RWPE2 (cell line): ENCODE measurements around the gene PHOSPHO2.

Source experiments
- ATAC-seq: fragments of 200-7000 bp; cut with Tn5 transposase; 3 replicates; pipeline ENCODE4 v1.9.1; 2021; ENCODE audit warnings: low read depth
- DNase-seq: peaks from one replicate; pipeline ENCODE4 v3.0.0-alpha.2; 2020; ENCODE audit warnings: low spot score
- H3K27ac ChIP-seq: fragments of 450-650 bp; 2 replicates; pipeline ENCODE4 v1.5.1; 2017; ENCODE audit warnings: mild to moderate bottlenecking; ENCODE audit not compliant: poor library complexity, severe bottlenecking
- H3K27me3 ChIP-seq: fragments of 250-450 bp; sonication (Bioruptor Pico); 2 replicates; pipeline ENCODE4 v1.5.1; 2021; ENCODE audit warnings: mild to moderate bottlenecking, moderate library complexity; ENCODE audit not compliant: insufficient read depth, poor library complexity, severe bottlenecking
- H3K36me3 ChIP-seq: fragments of 250-450 bp; sonication (Bioruptor Pico); 2 replicates; pipeline ENCODE4 v1.5.1; 2020; ENCODE audit warnings: low read depth, mild to moderate bottlenecking, moderate library complexity
- H3K4me1 ChIP-seq: fragments of 250-450 bp; sonication (Bioruptor Pico); 2 replicates; pipeline ENCODE4 v1.5.1; 2021; ENCODE audit warnings: mild to moderate bottlenecking, moderate library complexity; ENCODE audit not compliant: insufficient read depth, poor library complexity, severe bottlenecking
- H3K4me3 ChIP-seq: fragments of 250-450 bp; sonication (Bioruptor Pico); 2 replicates; pipeline ENCODE4 v1.5.1; 2021; ENCODE audit warnings: mild to moderate bottlenecking, moderate library complexity; ENCODE audit not compliant: severe bottlenecking
- H3K9me3 ChIP-seq: fragments of 250-450 bp; sonication (Bioruptor Pico); 2 replicates; pipeline ENCODE4 v1.5.1; 2021; ENCODE audit warnings: mild to moderate bottlenecking, moderate library complexity; ENCODE audit not compliant: severe bottlenecking
- CTCF ChIP-seq: fragments of 450-650 bp; IDR thresholded peaks from one replicate; pipeline ENCODE4 v1.5.1; 2017; ENCODE audit warnings: mild to moderate bottlenecking, moderate library complexity; ENCODE audit not compliant: poor library complexity, severe bottlenecking

The PHOSPHO2 gene

GRCh38 chr2:169707626-169708025, 13.4 kb downstream of the PHOSPHO2 start:
- ATAC-seq (no peak), DNase-seq (no peak)
- H3K36me3 ChIP-seq, result no peaks in the 10 kb centered on the region
- H3K9me3 ChIP-seq, result no peaks in the 10 kb centered on the region
- no peaks in the 10 kb centered on the region for H3K27me3 ChIP-seq
- no peaks in the 10 kb centered on the region for H3K4me1 ChIP-seq
- no peak for TF ChIP-seq CTCF
- no peak overlapping the region for H3K27ac ChIP-seq
- no peak overlapping the region for H3K4me3 ChIP-seq

GRCh38 chr2:169709331-169709730, 15.1 kb downstream of the PHOSPHO2 start:
- H3K36me3 ChIP-seq, result no peaks in the 10 kb centered on the region
- no peaks in the 10 kb centered on the region for H3K9me3 ChIP-seq
- H3K27ac ChIP-seq, result no peak overlapping the region
- no peaks in the 10 kb centered on the region for H3K27me3 ChIP-seq
- DNase-seq, result no peak
- no peaks in the 10 kb centered on the region for H3K4me1 ChIP-seq
- no peak overlapping the region for H3K4me3 ChIP-seq
- no peak for TF ChIP-seq CTCF
- ATAC-seq, result no peak

- no peak for TF ChIP-seq CTCF
- H3K9me3 ChIP-seq, result no peaks in the 10 kb centered on the region
Observed at GRCh38 chr2:169709981-169710380, 15.7 kb downstream of the PHOSPHO2 start.

GRCh38 chr2:169711751-169712509, 17.7 kb downstream of the PHOSPHO2 start:
- ATAC-seq (no peak), DNase-seq (no peak)
- H3K27me3 ChIP-seq, result no peaks in the 10 kb centered on the region
- TF ChIP-seq CTCF, result no peak
- H3K27ac ChIP-seq, result no peak overlapping the region
- no peaks in the 10 kb centered on the region for H3K4me1 ChIP-seq
- H3K36me3 ChIP-seq, result no peaks in the 10 kb centered on the region
- no peak overlapping the region for H3K4me3 ChIP-seq
- no peaks in the 10 kb centered on the region for H3K9me3 ChIP-seq

More at GRCh38 chr2:169709981-169710380, 15.7 kb downstream of the PHOSPHO2 start:
- Histone ChIP-seq H3K27ac (no peak overlapping the region), H3K4me3 (no peak overlapping the region), H3K4me1 (no peaks in the 10 kb centered on the region), H3K36me3 (no peaks in the 10 kb centered on the region), H3K27me3 (no peaks in the 10 kb centered on the region)
- ATAC-seq, result no peak
- DNase-seq, result no peak

- Histone ChIP-seq H3K27me3 (no peaks in the 10 kb centered on the region), H3K4me3 (no peak overlapping the region), H3K4me1 (no peaks in the 10 kb centered on the region), H3K27ac (no peak overlapping the region), H3K36me3 (no peaks in the 10 kb centered on the region), H3K9me3 (no peaks in the 10 kb centered on the region)
- ATAC-seq, result no peak
- TF ChIP-seq CTCF, result no peak
- no peak for DNase-seq
Observed at GRCh38 chr2:169712791-169713227, 18.5 kb downstream of the PHOSPHO2 start.
